GM12873 (cell line): ENCODE measurements around the gene NFATC2.

Experiments used
- TF ChIP-seq, protein P1 (sequence below): IDR thresholded peaks from 2 replicates; pipeline ENCODE4 v1.5.1; 2012; ENCODE audit warnings: low read depth, mild to moderate bottlenecking, moderate library complexity, low read length, control low read depth; ENCODE audit not compliant: insufficient read depth; ENCODE audit errors: missing control alignments

Gene NFATC2

DNA sequence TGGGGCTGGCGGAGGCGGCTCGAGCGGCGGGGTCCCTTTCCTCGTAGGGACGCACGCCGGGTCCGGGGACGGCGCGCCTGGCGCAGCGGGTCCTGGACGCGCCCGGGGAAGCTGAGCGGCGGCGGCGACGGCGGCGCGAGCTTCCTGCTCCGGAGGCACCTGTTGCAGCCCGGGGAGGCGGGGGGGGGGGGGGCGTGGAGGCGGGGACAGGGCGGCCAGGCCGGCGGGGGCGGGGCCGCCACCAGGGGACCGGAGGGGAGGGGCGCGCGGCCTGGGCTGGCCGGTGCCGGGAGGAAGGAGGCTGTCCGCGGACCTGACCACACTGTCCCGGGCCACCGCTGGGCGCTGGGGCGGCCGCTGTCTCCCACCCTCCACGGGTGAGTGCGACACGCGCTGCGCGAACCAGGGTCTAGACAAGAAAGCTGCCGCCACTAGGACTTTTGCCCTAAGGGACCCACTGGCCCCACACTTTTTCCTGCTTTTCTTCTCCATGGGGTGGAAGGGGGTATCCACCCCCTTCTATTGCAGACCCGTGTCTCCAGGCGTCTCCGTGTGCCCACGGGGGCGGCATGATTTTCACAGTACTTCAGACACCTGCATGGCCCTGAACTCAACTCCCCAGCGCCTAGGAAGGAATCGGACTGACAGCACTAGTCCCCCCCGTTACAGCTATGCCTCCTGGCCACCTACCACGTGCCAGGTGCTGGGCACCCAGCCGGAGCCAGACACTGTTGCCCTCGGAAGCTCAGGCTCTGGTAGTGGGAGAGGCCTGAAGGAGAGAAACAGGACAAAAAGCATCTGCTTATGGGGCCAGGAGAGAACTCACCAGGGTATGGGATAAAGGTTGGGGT is at the start of gene NFATC2:
Gene NFATC2, minus strand, starts transcription at position 149 of the 851 bp plus-strand sequence. CDS start 220 bp downstream, outside the sequence.
- TF ChIP-seq, protein P1, sequence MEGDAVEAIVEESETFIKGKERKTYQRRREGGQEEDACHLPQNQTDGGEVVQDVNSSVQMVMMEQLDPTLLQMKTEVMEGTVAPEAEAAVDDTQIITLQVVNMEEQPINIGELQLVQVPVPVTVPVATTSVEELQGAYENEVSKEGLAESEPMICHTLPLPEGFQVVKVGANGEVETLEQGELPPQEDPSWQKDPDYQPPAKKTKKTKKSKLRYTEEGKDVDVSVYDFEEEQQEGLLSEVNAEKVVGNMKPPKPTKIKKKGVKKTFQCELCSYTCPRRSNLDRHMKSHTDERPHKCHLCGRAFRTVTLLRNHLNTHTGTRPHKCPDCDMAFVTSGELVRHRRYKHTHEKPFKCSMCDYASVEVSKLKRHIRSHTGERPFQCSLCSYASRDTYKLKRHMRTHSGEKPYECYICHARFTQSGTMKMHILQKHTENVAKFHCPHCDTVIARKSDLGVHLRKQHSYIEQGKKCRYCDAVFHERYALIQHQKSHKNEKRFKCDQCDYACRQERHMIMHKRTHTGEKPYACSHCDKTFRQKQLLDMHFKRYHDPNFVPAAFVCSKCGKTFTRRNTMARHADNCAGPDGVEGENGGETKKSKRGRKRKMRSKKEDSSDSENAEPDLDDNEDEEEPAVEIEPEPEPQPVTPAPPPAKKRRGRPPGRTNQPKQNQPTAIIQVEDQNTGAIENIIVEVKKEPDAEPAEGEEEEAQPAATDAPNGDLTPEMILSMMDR, result no peak

DNA sequence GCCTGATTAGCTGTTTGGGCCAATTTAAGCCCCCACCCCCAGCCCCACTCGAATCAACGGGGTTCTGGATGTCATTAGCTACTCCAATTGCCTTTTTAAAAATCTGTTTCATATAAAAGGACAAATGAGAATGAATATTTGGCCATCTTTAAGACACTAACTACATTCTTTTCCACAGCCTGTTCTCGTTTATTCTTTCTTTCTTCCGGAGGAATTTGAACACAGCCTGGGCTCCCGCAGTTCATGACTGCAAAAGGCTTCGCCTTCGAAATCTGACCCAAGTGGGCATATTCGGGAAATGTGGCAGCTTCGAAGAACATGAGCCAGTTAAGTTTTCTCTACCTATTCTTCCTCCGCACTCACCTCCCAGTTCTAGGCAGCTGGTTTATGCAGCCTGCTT is 49.4 kb upstream of the NFATC2 start:
- TF ChIP-seq, protein P1, result no peak

DNA sequence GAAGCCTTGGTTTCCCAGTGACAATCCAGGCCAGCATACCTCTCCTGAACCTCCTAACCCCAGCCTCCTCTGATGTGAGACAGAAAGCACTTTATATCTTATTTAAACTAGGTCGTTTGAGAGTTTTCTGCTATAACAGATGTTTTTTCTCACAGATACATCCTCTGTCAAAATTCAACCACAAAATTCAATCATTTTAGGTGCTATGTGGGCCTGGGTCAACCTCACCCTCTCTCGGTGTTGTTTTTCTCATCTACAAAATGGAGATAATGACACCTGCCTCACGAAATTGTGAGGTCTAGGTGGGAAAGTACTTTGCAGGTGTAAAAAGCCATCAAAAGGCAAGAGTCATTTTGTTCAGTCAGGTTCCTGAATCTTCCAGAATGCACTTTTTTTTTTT is 46.2 kb upstream of the NFATC2 start:
- TF ChIP-seq, protein P1, result no peak

DNA sequence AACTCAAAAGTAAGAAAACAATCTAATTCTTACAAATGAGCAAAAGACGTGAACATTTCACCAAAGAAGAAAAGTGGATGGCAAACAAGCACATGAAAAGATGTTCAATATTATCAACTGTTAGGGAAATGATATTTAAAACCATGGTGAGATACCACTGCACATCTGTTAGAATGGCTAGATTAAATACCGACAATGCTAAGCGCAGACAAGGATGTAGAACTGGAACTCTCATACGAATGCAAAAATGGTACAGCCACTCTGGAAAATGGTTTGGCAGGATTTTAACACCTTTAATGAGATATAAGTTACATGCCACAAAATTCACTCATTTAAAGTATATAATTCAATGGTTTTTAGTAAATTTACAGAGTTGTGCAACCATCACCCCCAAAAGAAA is 44.6 kb upstream of the NFATC2 start:
- TF ChIP-seq, protein P1, result no peak

DNA sequence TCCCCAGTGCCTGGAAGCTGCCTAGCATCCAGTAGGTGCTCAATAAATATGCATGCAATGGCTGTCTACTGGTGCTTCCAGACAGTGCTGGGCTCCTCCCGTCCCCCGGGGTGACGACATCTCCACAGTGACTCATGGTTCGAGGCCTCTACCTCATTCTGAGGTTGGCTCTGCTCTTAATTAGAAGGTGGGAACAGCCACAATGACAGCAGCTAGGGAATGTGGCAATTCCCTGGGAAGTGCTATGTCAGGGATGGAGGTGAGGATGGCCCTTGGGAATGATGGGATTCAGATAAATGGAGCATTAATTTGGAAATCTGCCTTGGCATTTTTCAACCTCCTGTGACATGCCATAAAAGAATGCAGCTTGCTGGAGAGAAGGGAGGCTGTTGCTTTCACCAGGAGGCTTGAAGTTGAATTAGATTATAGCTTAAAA is 43.5 kb upstream of the NFATC2 start:
- TF ChIP-seq, protein P1, result no peak

DNA sequence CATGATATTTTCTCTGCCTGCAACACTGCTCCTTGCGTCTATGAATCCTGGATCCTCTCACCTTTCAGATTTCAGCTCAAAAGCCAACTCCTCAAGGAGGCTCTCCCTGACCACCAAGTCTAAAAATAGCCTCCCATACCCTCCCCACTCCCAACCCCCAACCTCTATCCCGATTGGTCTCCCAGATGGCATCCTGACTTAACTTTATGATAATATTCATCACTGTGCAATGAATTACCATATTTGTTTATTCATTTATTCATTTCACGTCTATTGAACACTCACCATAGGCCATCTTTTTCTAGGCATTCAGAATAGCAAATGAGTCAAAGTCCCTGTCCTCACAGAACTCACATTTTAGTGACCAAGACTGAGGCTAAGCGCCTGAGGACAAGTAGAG is 42.6 kb upstream of the NFATC2 start:
- TF ChIP-seq, protein P1, result no peak

DNA sequence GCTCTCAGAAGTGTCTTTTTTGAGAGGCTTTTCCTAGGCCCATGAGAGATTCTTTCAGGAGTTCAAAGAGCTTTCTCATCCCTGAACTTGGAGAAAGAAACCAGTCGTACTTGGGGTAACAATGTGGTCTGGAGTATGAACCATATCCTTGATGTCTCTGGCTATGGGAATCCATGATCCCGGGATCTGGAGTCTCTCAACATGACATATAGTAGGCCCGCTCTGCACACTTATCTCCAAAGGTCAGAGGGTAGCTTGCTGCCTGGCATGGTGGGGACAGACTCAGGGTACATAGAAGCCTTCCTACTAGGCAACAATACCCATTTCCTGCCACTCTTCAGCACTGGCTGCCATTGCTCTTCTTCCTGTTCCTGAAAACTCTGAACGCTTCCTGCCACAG is 42.2 kb upstream of the NFATC2 start:
- TF ChIP-seq, protein P1, result no peak
